GM23248 (cell line): ENCODE measurements around the gene NSD2.

Source experiments
- EZH2 ChIP-seq: fragments of 200-600 bp; sonication (generic); IDR thresholded peaks from 2 replicates; pipeline ENCODE4 v1.6.1; 2018; ENCODE audit warnings: antibody characterized with exemption, mild to moderate bottlenecking; ENCODE audit not compliant: insufficient read depth, poor library complexity, severe bottlenecking
- EZH2phosphoT487 ChIP-seq: fragments of 200-600 bp; sonication (generic); IDR thresholded peaks from 2 replicates; pipeline ENCODE4 v1.6.1; 2018; ENCODE audit warnings: antibody characterized with exemption, moderate library complexity, mild to moderate bottlenecking, low read depth; ENCODE audit not compliant: insufficient read depth

DNA sequence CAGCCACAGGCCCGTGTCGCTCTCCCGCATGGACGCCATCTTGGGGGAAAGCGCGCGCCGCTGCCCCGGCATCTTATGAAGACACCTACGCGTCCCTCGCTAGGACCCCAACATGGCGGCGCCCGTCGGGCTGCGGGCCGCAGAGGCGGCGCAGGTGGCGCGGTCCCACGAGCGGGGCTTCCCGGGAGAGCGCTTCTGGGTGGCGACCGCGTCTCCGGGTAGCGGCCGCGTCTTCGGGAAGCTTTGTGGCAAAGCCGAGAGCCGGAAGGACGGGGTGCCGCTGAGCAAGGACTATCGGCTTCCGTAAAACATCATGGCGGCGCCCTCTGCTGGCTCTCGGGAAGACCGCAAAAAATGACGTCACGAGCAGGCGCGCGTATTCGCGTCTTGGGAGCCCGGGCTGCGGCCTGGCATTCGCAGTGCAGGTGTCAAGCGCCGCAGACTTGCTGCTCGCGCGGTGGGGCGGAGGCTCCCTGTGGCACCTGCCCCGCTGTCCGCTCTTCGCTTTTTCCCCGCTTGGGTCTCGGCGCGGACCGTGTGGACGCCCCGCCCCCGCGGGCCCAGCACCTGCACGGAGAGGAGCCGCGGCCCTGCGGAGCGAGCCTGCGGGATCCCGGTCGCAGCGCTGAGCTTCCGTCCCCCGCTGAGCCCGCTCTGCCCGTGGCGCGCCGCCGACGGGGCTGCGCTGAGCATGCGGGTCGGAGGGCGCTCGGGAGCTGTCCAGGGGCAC lies 137.9 kb downstream of the NSD2 start, which contains the start of gene NELFA:
- TF ChIP-seq EZH2phosphoT487, result no peak
- TF ChIP-seq EZH2, result no peak
